Measurements from ENCODE around the gene STK35.

- no peak for TF ChIP-seq POLR2A (IDR thresholded peaks at IDR 0.05; ENCODE audit: low read depth, low read length)
- TF ChIP-seq MAX (IDR thresholded peaks at IDR 0.05; ENCODE audit: insufficient read depth, insufficient read length): no peak
- no peak for TF ChIP-seq CTCF (IDR thresholded peaks at IDR 0.05; ENCODE audit: extremely low read depth in 1 of 2, insufficient read depth in 1 of 2, low read depth in 1 of 2, low read length in 2 of 2)
- TF ChIP-seq MYC (IDR thresholded peaks at IDR 0.05; ENCODE audit: low read depth, low read length): no peak
- no peak for TF ChIP-seq EZH2 (IDR thresholded peaks at IDR 0.05; ENCODE audit: borderline replicate concordance, low read depth, low read length, severe bottlenecking)
- no peak for TF ChIP-seq POLR2AphosphoS5 (IDR thresholded peaks at IDR 0.05; ENCODE audit: insufficient read depth, low read depth, low read length)
- TF ChIP-seq FOS (IDR thresholded peaks at IDR 0.05; ENCODE audit: borderline replicate concordance, insufficient read depth, low read length): no peak
- TF ChIP-seq GATA2 (IDR thresholded peaks at IDR 0.05; ENCODE audit: insufficient read depth, insufficient read length, low read depth, low read length): no peak
Observed at GRCh38 chr20:2130683-2131082, 29.1 kb downstream of the STK35 start.

Data from endothelial cell of umbilical vein (primary cell).